CD4-positive, alpha-beta T cell treated with Interleukin-4 for 1 hour (primary cell): Measurements from ENCODE around the gene DNAJC24.

ENCODE experiments used
- DNase-seq, 2 donors: peaks; one replicate each; pipeline ENCODE4 v3.0.0-alpha.2; 2020 to 2022

The DNAJC24 gene

GRCh38 chr11:31417357-31417756 lies 47.7 kb downstream of the DNAJC24 start:
- DNase-seq: no peak

DNA sequence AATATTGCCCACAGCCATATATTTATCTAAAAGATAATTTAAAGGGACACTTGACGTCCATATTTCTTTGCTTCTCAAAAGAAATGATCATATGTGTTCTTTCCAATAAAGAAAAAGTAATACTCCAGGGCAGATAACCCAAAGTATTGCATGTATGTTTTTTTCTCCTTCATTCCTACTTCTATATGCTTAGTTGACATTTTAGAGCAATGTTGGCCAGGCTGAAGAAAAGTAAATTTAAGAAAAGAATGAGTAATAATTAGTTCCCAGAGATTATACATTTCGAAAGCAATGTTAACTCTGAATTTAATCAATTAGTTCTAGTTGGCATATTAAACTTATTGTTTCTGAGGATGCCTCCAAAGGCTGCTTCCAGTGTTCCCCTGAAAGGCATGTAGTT lies 48.2 kb downstream of the DNAJC24 start:
- DNase-seq: no peak

DNA sequence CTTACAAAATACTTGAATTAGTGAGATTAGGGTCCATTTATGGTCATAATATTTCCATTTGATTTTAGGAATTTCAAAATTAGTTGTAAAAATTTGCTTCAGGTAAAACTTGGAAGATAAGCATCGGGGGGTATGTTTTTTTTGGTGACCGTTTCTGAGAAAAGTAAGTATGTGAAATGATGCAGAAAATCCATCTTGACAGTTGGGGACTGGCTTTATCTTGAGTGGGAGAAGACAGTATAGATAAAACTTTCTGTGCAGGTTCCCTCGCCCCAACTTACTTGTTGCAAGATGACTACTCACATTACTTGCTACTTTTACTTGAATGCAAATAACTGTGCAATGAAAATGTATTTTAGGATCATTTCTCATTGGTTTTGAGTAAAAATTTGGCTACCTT lies 49.5 kb downstream of the DNAJC24 start:
- no peak for DNase-seq

- no peak for DNase-seq
These were observed 50.0 kb downstream of the DNAJC24 start for GRCh38 chr11:31419669-31420068.

- DNase-seq: no peak
These were observed 52.2 kb downstream of the DNAJC24 start for GRCh38 chr11:31421820-31422219.

GRCh38 chr11:31422703-31423102 lies 53.0 kb downstream of the DNAJC24 start:
- DNase-seq: no peak

GRCh38 chr11:31424652-31425051 lies 55.0 kb downstream of the DNAJC24 start:
- DNase-seq: no peak

DNA sequence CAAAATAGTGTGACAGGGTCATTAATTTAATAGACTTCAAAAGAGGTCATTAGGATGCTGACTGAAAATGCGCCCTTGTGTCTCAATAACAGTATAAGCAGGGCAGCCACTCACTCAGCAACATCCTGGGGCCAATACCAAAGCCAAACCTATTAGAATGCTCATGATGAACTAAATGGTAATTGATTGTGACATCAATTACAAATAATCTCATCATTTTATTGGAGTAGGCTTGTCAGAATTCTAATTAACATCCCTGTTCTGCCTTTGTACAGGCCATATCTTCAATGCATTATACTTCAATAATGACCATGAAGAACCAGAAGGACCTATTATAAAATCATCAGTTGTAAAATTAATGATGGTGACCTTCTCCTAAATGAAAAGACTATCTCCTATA lies 64.2 kb downstream of the DNAJC24 start:
- DNase-seq: no peak

DNA sequence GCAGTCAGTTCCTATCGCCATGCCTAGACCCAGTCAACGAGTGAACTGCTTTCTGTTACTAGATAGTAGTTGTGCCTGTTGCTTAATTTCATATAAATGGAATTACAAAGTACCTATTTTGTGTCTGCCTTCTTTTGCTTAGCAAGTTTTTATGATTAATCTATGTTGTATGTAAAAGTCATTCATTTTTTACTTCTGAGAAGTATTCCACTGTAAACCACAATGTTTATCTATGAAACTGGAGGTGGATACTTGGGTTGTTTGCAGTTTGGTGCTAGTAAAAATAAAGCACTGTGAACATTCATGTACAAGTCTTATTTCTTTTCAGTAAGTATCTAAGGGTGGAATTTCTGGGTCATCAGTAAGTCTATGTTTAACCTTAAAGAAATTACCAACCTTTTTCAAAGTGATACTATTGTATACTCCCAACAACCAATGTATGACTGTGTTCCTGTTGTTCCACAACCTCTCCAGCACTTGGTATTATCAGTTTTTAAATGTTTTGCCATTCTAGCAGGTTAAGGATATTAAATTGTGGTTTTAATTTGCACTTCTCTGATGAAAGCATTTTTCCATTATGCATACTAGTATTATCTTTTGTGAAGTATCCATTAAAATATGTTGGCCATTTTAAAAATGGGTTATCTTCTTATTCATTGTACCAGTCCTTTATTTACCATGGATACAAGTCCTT lies 68.2 kb downstream of the DNAJC24 start:
- DNase-seq: no peak

DNA sequence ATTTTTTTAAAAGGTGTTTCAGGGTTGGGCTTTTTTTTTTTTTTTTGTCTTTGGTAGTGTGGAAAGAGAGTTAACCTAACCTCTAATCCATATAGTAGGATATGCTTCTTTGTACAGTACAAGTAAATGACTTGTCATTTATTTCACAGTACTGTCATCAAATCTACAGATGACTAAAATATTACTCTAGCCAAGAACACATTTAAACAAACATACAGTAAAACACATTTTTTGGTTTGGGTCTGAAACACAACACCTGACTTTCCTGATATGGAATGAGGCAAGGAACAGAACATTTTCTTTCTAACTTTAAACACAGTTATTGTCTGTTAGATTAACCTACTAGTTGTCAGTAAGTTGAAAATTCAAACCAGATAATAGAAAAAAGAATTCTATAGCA lies 71.6 kb downstream of the DNAJC24 start:
- no peak for DNase-seq

- DNase-seq: no peak
These were observed 72.4 kb downstream of the DNAJC24 start for GRCh38 chr11:31442086-31442485.

DNA sequence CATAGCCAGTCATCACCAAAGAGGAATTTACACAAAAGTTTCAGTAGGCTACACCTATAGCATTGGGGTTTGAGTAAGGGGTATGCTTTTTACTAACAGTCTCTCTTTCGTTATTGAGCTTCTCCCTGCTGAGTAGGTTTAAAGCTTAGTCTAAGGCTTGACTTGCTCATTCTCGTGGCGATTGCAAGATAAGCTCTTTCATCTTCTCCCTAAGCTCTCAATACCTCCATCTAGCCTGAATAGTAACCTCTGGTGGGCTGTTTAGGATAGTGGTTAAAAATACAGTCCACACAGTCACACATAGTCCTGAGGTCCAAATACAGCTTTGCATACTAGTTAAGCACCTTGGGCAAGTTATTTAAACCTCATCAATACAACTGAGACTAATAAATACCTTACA lies 74.1 kb downstream of the DNAJC24 start:
- no peak for DNase-seq

DNA sequence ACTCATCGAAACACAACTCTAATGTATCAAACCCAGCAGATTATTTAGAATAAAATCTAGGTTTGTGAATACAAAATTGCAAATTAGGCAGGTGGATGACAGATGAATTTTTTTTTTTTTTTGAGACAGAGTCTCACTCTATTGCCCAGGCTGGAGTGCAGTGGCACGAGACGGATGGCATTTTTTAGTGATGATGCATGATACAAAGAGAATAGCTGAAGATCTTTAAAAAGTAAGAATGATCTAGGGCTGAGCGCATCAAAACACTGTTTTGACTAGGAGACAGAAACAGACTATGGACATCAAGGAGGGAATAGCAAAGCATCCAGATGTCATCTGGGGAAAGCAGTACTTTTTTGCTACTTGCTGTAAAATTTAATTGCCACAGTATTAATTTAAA lies 76.0 kb downstream of the DNAJC24 start:
- no peak for DNase-seq

DNA sequence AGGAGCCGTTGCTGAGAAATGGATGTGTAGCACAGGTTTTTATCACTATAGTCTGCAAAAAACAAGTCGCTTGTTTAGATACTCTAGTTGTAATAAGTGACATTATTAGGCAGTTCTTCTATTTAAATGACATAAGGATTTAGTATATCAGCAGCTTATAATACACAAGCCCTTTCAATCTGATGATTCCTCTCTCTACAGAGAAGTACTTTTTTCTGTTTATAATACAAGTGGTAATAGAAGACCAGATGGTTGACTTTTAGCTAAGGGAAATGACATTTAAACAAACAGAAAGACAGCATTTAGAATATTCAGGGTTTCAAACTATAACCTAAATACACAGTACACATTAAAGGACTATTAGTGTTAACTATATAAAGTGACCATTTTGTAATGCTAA lies 79.4 kb downstream of the DNAJC24 start:
- no peak for DNase-seq

- no peak for DNase-seq
These were observed 81.2 kb downstream of the DNAJC24 start for GRCh38 chr11:31450841-31451240.

DNA sequence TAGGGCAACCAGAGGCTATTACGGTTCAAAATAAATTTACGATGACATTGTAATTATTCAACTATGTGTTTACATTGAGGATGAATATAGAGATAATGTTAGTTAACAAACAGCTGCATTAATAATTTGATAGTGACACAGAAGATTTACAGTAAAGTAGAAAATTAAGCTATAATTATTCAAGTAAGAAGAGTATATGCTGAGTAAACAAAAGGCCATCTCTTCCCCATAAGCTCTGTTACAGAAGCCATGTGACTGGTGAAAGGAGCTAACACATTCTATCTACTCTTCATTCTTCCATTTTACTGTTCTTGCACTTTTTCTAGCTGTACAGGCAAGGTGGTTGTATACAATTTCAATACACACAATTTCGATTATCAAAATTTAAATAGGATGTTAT lies 85.5 kb downstream of the DNAJC24 start:
- no peak for DNase-seq

- DNase-seq: no peak
These were observed 94.8 kb downstream of the DNAJC24 start for GRCh38 chr11:31464436-31464835.

DNA sequence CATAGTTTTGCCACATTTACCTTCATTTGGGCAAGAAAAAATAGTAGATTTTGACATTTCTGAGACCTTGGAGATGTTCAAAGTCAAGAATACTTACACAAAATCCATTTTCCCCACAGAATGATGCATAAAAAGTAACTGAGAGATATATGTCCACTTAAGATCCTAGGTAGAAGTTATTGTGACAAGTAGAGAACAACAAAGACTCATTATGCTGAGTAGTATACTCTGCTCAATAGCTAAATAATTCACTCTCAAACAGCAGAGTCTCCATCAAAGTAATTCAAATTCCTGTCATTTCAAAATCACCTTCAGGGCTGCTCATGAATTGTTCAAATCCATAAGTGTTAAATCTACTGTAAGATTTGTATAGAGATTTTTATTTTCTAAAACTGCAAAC lies 104.4 kb downstream of the DNAJC24 start:
- DNase-seq: no peak

DNA sequence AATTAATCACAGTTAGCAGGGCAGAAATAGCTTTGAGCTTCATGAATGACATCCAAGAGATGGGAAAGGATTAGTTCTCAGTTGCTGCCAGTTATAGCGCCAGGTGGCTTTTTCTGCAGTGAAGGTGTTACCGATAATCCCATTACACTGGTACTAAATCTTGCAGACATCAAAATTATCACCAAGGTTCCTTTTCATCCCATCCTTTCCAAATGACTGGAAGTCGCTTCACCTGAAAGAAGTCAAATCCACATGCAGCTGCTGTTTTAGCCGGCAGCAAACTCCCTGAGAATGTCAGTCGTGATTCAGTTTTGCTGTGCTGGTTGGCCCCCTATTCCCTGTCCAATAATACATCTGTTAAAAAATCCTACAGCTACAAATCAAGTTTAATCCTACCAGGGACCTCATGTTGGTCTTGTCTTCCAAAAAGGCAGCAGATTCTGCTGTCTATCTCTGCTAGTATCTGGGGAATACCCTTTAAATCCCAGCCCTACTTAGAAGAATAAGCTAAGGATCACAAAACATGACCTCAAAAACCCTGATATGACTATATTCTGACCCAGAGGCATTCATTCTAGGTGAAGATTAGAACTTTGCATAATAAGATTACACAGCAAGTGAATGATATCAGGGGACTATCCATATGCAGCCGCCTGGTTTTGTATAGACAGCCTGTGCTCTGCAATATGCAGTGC lies 108.0 kb downstream of the DNAJC24 start:
- DNase-seq: no peak

DNA sequence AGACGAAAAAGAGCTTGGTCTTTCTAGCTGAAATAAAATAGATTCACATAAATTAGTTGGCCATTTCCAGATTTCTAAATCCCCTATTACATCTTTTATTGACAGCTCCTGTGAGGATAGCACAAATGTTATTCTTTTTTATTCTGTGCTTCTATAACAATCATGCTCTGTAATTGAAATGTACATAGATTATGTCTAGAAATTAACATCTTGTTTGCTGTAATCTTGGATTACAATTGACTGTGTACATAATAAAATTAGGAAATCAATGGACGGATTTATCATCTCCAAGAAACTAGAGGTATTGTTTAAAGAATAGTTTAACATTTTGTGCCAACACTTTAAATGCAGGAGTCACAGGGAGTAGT lies 108.5 kb downstream of the DNAJC24 start:
- no peak for DNase-seq

- DNase-seq: no peak
These were observed 109.4 kb downstream of the DNAJC24 start for GRCh38 chr11:31479066-31479465.

GRCh38 chr11:31480930-31481329 lies 111.3 kb downstream of the DNAJC24 start:
- no peak for DNase-seq
